ENCODE measurements around the gene TMX3. TPM values are rescaled to one million over a fixed set of nuclear protein-coding genes. Genes with fewer than 3 reads are reported as not detected.
A peak's percentile ranks its signal among the peaks of the same experiment; 100 is the strongest.

TMX3 gene
- total RNA-seq, 1 experiment from 2014 or later: 39.5 TPM

DNA sequence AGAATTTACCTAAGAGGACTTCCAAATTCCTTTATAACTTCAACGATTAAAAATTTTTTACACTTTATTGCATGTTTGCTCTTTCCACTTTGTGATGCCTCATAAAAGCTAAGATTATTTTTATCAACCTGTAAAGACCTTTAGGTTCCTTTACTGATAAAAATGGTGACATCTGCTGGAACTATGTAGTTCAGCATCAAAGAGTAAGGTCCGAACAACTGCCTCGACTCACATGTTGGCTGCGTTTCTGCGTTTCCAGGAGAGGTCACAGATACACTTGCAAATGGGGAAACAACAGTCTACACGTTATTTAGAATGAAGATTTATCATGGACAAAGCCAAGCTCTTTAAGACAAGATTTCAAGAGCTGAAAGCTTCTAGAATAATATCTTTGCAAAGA, 18.8 kb upstream of the TMX3 start:
- no CpG with 5 or more reads among the region's 6 CpGs for WGBS (ENCODE audit: extremely low coverage, insufficient read length, low lambda C conversion rate)
- Histone ChIP-seq H3K4me2 (ENCODE audit: insufficient read depth, insufficient read length, low read length) (no peak overlapping the region), H3K27me3 (ENCODE audit: insufficient read depth, low read length) (no peaks in the 10 kb centered on the region)

More for the DNA sequence above, 18.8 kb upstream of the TMX3 start:
- H3K9ac ChIP-seq (ENCODE audit: extremely low read depth, insufficient read length, low read length): no peak overlapping the region
- no peak overlapping the region for H3K18ac ChIP-seq (ENCODE audit: insufficient read length, low read depth, low read length)
- no peak overlapping the region for H2BK15ac ChIP-seq (ENCODE audit: low read depth, low read length)
- no peak overlapping the region for H2BK12ac ChIP-seq (ENCODE audit: insufficient read length, low read depth, low read length)
- no peaks in the 10 kb centered on the region for H3K79me1 ChIP-seq (ENCODE audit: insufficient read depth, low read depth, low read length, poor library complexity, severe bottlenecking)
- no peaks in the 10 kb centered on the region for H4K20me1 ChIP-seq (ENCODE audit: control insufficient read depth, insufficient read depth, insufficient read length)
- no peak overlapping the region for H4K8ac ChIP-seq (replicated peaks; ENCODE audit: insufficient read length, low read depth, low read length)
- H2BK5ac ChIP-seq (ENCODE audit: insufficient read length, low read length): no peak overlapping the region
- H2AK5ac ChIP-seq (ENCODE audit: insufficient read length, low read length): no peak overlapping the region
- no peak overlapping the region for H3K23ac ChIP-seq (ENCODE audit: insufficient read length, low read depth, low read length)
- H3K14ac ChIP-seq (ENCODE audit: insufficient read depth, low read length): no peak overlapping the region
- no peak overlapping the region for H3K4me3 Mint-ChIP-seq
- no peak overlapping the region for H2AFZ ChIP-seq (ENCODE audit: low read length)
- no peak overlapping the region for H2BK20ac ChIP-seq (ENCODE audit: low read depth, low read length, poor library complexity, severe bottlenecking)
- TF ChIP-seq, protein P1, sequence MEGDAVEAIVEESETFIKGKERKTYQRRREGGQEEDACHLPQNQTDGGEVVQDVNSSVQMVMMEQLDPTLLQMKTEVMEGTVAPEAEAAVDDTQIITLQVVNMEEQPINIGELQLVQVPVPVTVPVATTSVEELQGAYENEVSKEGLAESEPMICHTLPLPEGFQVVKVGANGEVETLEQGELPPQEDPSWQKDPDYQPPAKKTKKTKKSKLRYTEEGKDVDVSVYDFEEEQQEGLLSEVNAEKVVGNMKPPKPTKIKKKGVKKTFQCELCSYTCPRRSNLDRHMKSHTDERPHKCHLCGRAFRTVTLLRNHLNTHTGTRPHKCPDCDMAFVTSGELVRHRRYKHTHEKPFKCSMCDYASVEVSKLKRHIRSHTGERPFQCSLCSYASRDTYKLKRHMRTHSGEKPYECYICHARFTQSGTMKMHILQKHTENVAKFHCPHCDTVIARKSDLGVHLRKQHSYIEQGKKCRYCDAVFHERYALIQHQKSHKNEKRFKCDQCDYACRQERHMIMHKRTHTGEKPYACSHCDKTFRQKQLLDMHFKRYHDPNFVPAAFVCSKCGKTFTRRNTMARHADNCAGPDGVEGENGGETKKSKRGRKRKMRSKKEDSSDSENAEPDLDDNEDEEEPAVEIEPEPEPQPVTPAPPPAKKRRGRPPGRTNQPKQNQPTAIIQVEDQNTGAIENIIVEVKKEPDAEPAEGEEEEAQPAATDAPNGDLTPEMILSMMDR (conservative IDR thresholded peaks at IDR 0.05): no peak; the same call in 2 of the 3 replicates
- H3K27me3 Mint-ChIP-seq (ENCODE audit: low read depth): no peaks in the 10 kb centered on the region
- H3K4me1 ChIP-seq (ENCODE audit: insufficient read depth, low read length): no peaks in the 10 kb centered on the region
- H3K4ac ChIP-seq (ENCODE audit: low read depth, low read length): no peak overlapping the region
- no peaks in the 10 kb centered on the region for H3K79me2 ChIP-seq (ENCODE audit: insufficient read depth, low read length)
- no peaks in the 10 kb centered on the region for H3K23me2 ChIP-seq (ENCODE audit: insufficient read length, low read depth, low read length, poor library complexity, severe bottlenecking)
- H3K9me3 ChIP-seq (ENCODE audit: control insufficient read depth, low read depth, low read length): no peaks in the 10 kb centered on the region
- H3K27ac ChIP-seq (ENCODE audit: insufficient read length, low read depth, low read length): no peak overlapping the region
- H2BK120ac ChIP-seq (ENCODE audit: low read depth, low read length, poor library complexity, severe bottlenecking): no peak overlapping the region
- no peak for DNase-seq
- H3K27ac Mint-ChIP-seq: peak overlapping the region in 1 of 3 experiments; percentile 33; a peak in 1 of 7 replicates
- no peaks in the 10 kb centered on the region for H3K36me3 Mint-ChIP-seq (ENCODE audit: insufficient read depth in 1 of 3, low read depth in 3 of 3)
- no peak overlapping the region for H3K56ac ChIP-seq (ENCODE audit: insufficient read length, low read depth, low read length)
- no peak overlapping the region for H4K5ac ChIP-seq (ENCODE audit: insufficient read length, low read depth, low read length)
- H3K4me1 Mint-ChIP-seq: peaks cover 3 to 4% of the 10 kb centered on the region in 2 experiments; a peak in 3 of 4 replicates
- no peak overlapping the region for H3T11ph ChIP-seq (ENCODE audit: low read length)
- no peaks in the 10 kb centered on the region for H3K9me3 Mint-ChIP-seq
- H4K91ac ChIP-seq (ENCODE audit: insufficient read length, low read depth, low read length): no peak overlapping the region
